HepG2 (cell line): ENCODE data around the gene TMEM14B. TPM values are rescaled to one million over a fixed set of nuclear protein-coding genes. Genes with fewer than 3 reads are reported as not detected.

Source experiments
- CHCHD3 ChIP-seq: sonication (generic); formaldehyde crosslinking; IDR thresholded peaks from 2 replicates; pipeline ENCODE4 v1.8.0; 2022; ENCODE audit warnings: mild to moderate bottlenecking, missing genetic modification reagents, moderate library complexity
- ETV5 ChIP-seq: IDR thresholded peaks from 2 replicates; pipeline ENCODE4 v1.6.1; 2018; ENCODE audit warnings: missing biosample characterization, missing genetic modification reagents, inconsistent platforms, borderline replicate concordance
- HOXA5 ChIP-seq: sonication (generic); formaldehyde crosslinking; IDR thresholded peaks from 2 replicates; pipeline ENCODE4 v1.4.0; 2020; ENCODE audit warnings: missing genetic modification reagents
- IKZF1 ChIP-seq: fragments of 450-650 bp; IDR thresholded peaks from 2 replicates; pipeline ENCODE4 v1.7.1; 2016
- IRF9 ChIP-seq: sonication (generic); formaldehyde crosslinking; IDR thresholded peaks from 2 replicates; pipeline ENCODE4 v1.8.0; 2022; ENCODE audit warnings: missing genetic modification reagents, mild to moderate bottlenecking, borderline replicate concordance
- LCORL ChIP-seq, 2 experiments: fragments of 450-650 bp in 1 of 2; sonication (generic) in 1 of 2; formaldehyde crosslinking in 1 of 2; IDR thresholded peaks; 2 replicates each; pipeline versions ENCODE4 v1.5.0 to v1.6.1; 2017 to 2020; ENCODE audit warnings: antibody characterized with exemption in 1 of 2, missing genetic modification reagents in 1 of 2
- MATR3 ChIP-seq: sonication (generic); formaldehyde crosslinking; IDR thresholded peaks from 2 replicates; pipeline ENCODE4 v1.4.0; 2020; ENCODE audit warnings: missing genetic modification reagents
- MTERF4 ChIP-seq: sonication (generic); formaldehyde crosslinking; IDR thresholded peaks from 2 replicates; pipeline ENCODE4 v1.8.0; 2023; ENCODE audit warnings: mild to moderate bottlenecking, missing genetic modification reagents
- MXD1 ChIP-seq: sonication (generic); formaldehyde crosslinking; IDR thresholded peaks from 2 replicates; pipeline ENCODE4 v1.4.0; 2020; ENCODE audit warnings: mild to moderate bottlenecking, missing genetic modification reagents
- NCOR1 ChIP-seq: fragments of 200-600 bp; sonication (generic); IDR thresholded peaks from 2 replicates; pipeline ENCODE4 v1.7.0; 2017; ENCODE audit warnings: antibody characterized with exemption, low read length, borderline replicate concordance
- PPARG ChIP-seq: conservative IDR thresholded peaks from 2 replicates; pipeline ENCODE4 v1.6.1; 2016; ENCODE audit warnings: missing biosample characterization, missing genetic modification reagents
- ZBTB37 ChIP-seq: sonication (generic); formaldehyde crosslinking; IDR thresholded peaks from 2 replicates; pipeline ENCODE4 v1.4.0; 2020; ENCODE audit warnings: mild to moderate bottlenecking, missing genetic modification reagents
- ZGPAT ChIP-seq: IDR thresholded peaks from 2 replicates; pipeline ENCODE4 v1.6.1; 2016; ENCODE audit warnings: mild to moderate bottlenecking
- ZNF207 ChIP-seq: fragments of 450-650 bp; IDR thresholded peaks from 2 replicates; pipeline ENCODE4 v1.6.1; 2016; ENCODE audit warnings: antibody characterized with exemption, borderline replicate concordance
- ZNF281 ChIP-seq: sonication (generic); formaldehyde crosslinking; IDR thresholded peaks from 2 replicates; pipeline ENCODE4 v1.4.0; 2020; ENCODE audit warnings: missing genetic modification reagents, borderline replicate concordance
- ZNF34 ChIP-seq: sonication (generic); formaldehyde crosslinking; IDR thresholded peaks from 2 replicates; pipeline ENCODE4 v1.4.0; 2020; ENCODE audit warnings: mild to moderate bottlenecking, missing genetic modification reagents, borderline replicate concordance
- ZNF563 ChIP-seq: sonication (generic); formaldehyde crosslinking; IDR thresholded peaks from 2 replicates; pipeline ENCODE4 v1.8.0; 2022; ENCODE audit warnings: mild to moderate bottlenecking, moderate library complexity, missing genetic modification reagents
- ZNF577 ChIP-seq: sonication (generic); formaldehyde crosslinking; IDR thresholded peaks from 2 replicates; pipeline ENCODE4 v1.4.0; 2020; ENCODE audit warnings: mild to moderate bottlenecking, low read depth, missing genetic modification reagents, borderline replicate concordance
- ZNF839 ChIP-seq: sonication (generic); formaldehyde crosslinking; IDR thresholded peaks from 2 replicates; pipeline ENCODE4 v1.4.0; 2020; ENCODE audit warnings: missing genetic modification reagents, mild to moderate bottlenecking, borderline replicate concordance
- polyA plus RNA-seq, 8 experiments: library from polyadenylated mRNA; depleted of rRNA in 3 of 8; stranded (reverse) in 7 of 8; unstranded in 1 of 8; fragments of >200 nt; fragmentation: Illumina TruSeq in 4 of 8; extraction: Trizol in 4 of 8; gene quantifications; 2 replicates each; pipeline versions ENCODE4 v1.2.1 to v1.2.3, GENCODE V29; 2011 to 2016; ENCODE audit warnings: low read depth in 4 of 8, missing spikeins in 1 of 8, mixed read lengths in 1 of 8; ENCODE audit not compliant: insufficient read depth in 1 of 8
- total RNA-seq, 5 experiments: library from RNA; depleted of rRNA; stranded (reverse); fragments of >200 nt; fragmentation: Illumina TruSeq; extraction: Trizol; gene quantifications; 2 replicates each; pipeline ENCODE4 v1.2.3, GENCODE V29; 2016; ENCODE audit warnings: low read depth in 1 of 5

TMEM14B gene
- total and polyA plus RNA-seq, 2 of the 13 experiments (the other 11 are each of a cell fraction or from before 2014, with no cell fraction given), result 133 to 200 TPM

- no peak for TF ChIP-seq ZNF577
- no peak for TF ChIP-seq LCORL (IDR thresholded peaks at IDR 0.05)
- TF ChIP-seq LCORL (CRISPR knock-in tag; IDR thresholded peaks at IDR 0.05), result peak; percentile 96
- TF ChIP-seq CHCHD3, result peak; percentile 51; the same call in 1 of the 2 replicates
- no peak for TF ChIP-seq ZNF207
- peak; percentile 98 for TF ChIP-seq ZGPAT (CRISPR knock-in tag)
- peak; percentile 92; the same call in 1 of the 2 replicates for TF ChIP-seq MTERF4 (CRISPR knock-in tag)
- no peak for TF ChIP-seq ZNF281 (CRISPR knock-in tag)
- peak; percentile 64; the same call in 1 of the 2 replicates for TF ChIP-seq MXD1 (CRISPR knock-in tag)
- peak; percentile 91 for TF ChIP-seq ETV5
- TF ChIP-seq PPARG (CRISPR knock-in tag), result peak; percentile 74
- peak; percentile 80; the same call in 1 of the 2 replicates for TF ChIP-seq ZNF34 (CRISPR knock-in tag)
- TF ChIP-seq NCOR1, result peak; percentile 10; the same call in 1 of the 2 replicates
- TF ChIP-seq IRF9 (CRISPR knock-in tag), result peak; percentile 99
- TF ChIP-seq IKZF1, result no peak
- TF ChIP-seq ZNF563 (CRISPR knock-in tag), result peak; percentile 76
- no peak for TF ChIP-seq ZNF839
- TF ChIP-seq MATR3, result no peak
- TF ChIP-seq HOXA5 (CRISPR knock-in tag), result peak; percentile 87
- no peak for TF ChIP-seq ZBTB37 (CRISPR knock-in tag)
Measured at GRCh38 chr6:10722820-10723566, 24.6 kb upstream of the TMEM14B start, which contains the start of gene TMEM14C (continued).
